GM12878 (cell line): Measurements from ENCODE around the gene IFIT2. TPM values are rescaled to one million over a fixed set of nuclear protein-coding genes. Genes with fewer than 3 reads are reported as not detected.

Experiments
- ATAC-seq: fragments of 200-7000 bp; cut with Tn5 transposase; 3 replicates; pipeline ENCODE4 v1.9.1; 2020; ENCODE audit warnings: mild to moderate bottlenecking, moderate library complexity
- BruUV-seq: library from RNA; stranded (reverse); fragments of 400-500 nt; replicated peaks from 2 replicates; lab custom pipeline; 2021; lab: Mats Ljungman, UMichigan
- CTCF ChIA-PET: fragments of 300-600 bp; sonication (Branson Sonifier 250); formaldehyde crosslinking; extraction: SDS; loops from one replicate; lab custom pipeline; 2021; ENCODE audit warnings: inconsistent platforms; lab: Yijun Ruan, JAX
- POLR2A ChIA-PET: fragments of 350-600 bp; formaldehyde crosslinking; extraction: SDS; loops from one replicate; lab custom pipeline; 2021; ENCODE audit warnings: inconsistent platforms; lab: Charles Lee
- RAD21 ChIA-PET: fragments of 300-600 bp; sonication (Branson Sonifier 250); formaldehyde crosslinking; loops from one replicate; lab custom pipeline; 2023; ENCODE audit warnings: antibody characterized with exemption; ENCODE audit not compliant: unreplicated experiment; lab: Charles Lee
- SMC1A ChIA-PET: fragments of 300-600 bp; sonication (Branson Sonifier 250); formaldehyde crosslinking; loops from one replicate; lab custom pipeline; 2023; ENCODE audit not compliant: unreplicated experiment, uncharacterized antibody; lab: Charles Lee
- DNase-seq: peaks from one replicate; pipeline ENCODE4 v3.0.0-alpha.2; 2011; ENCODE audit warnings: low read depth, low spot score
- FAIRE-seq: peaks from 3 replicates; lab custom pipeline; 2011; peaks lifted over from hg19 to GRCh38; lab: Jason Lieb, UNC
- H2AFZ ChIP-seq: 2 replicates; pipeline ENCODE4 v1.6.0; 2011; ENCODE audit warnings: low read depth, low read length, control low read depth; ENCODE audit not compliant: control insufficient read depth
- H3K27ac ChIP-seq: 2 replicates; pipeline ENCODE4 v1.5.1; 2011; ENCODE audit warnings: control low read depth; ENCODE audit not compliant: control insufficient read depth, insufficient read depth
- H3K27me3 ChIP-seq, 2 experiments: replicated peaks in 1 of 2; 2 replicates each; pipeline versions ENCODE4 v1.6.0 to v1.6.1; 2011; ENCODE audit warnings: low read length in 1 of 2; ENCODE audit not compliant: control insufficient read depth in 2 of 2, insufficient read depth in 2 of 2
- H3K36me3 ChIP-seq, 2 experiments: 2 replicates each; pipeline ENCODE4 v1.5.1; 2011; ENCODE audit warnings: low read length in 1 of 2; ENCODE audit not compliant: control insufficient read depth in 2 of 2, insufficient read depth in 2 of 2
- H3K4me1 ChIP-seq: 2 replicates; pipeline ENCODE4 v1.6.1; 2011; ENCODE audit warnings: mild to moderate bottlenecking, low read length, moderate library complexity, mixed read lengths; ENCODE audit not compliant: control insufficient read depth, insufficient read depth
- H3K4me2 ChIP-seq: 2 replicates; pipeline ENCODE4 v1.6.0; 2011; ENCODE audit warnings: control low read depth; ENCODE audit not compliant: control insufficient read depth, insufficient read depth
- H3K4me3 ChIP-seq: fragments of 200-600 bp; sonication (generic); 2 replicates; pipeline ENCODE4 v1.5.1; 2016
- H3K79me2 ChIP-seq: 2 replicates; pipeline ENCODE4 v1.6.0; 2011; ENCODE audit warnings: low read length; ENCODE audit not compliant: control insufficient read depth, insufficient read depth
- H3K9ac ChIP-seq: 2 replicates; pipeline ENCODE4 v1.8.0; 2011; ENCODE audit warnings: low read length, control low read depth, mixed read lengths; ENCODE audit not compliant: control insufficient read depth, insufficient read depth
- H3K9me3 ChIP-seq: replicated peaks from 3 replicates; pipeline ENCODE4 v1.5.1; 2011; ENCODE audit warnings: mild to moderate bottlenecking, low read length; ENCODE audit not compliant: control insufficient read depth, insufficient read depth
- H4K20me1 ChIP-seq: 2 replicates; pipeline ENCODE4 v1.6.0; 2011; ENCODE audit not compliant: control insufficient read depth, insufficient read depth
- CHD1 ChIP-seq: IDR thresholded peaks from 2 replicates; pipeline ENCODE4 v1.6.1; 2012; ENCODE audit warnings: low read depth, low read length, improper control_type of control experiment
- ELK1 ChIP-seq: IDR thresholded peaks from 2 replicates; pipeline ENCODE4 v1.6.1; 2012; ENCODE audit warnings: low read depth, low read length, improper control_type of control experiment
- MXI1 ChIP-seq: fragments of 150-350 bp; IDR thresholded peaks from 2 replicates; pipeline ENCODE4 v1.6.1; 2011; ENCODE audit warnings: low read depth, mild to moderate bottlenecking, inconsistent platforms, low read length, improper control_type of control experiment
- NFYB ChIP-seq: IDR thresholded peaks from 2 replicates; pipeline ENCODE4 v1.6.1; 2011; ENCODE audit warnings: low read depth, mild to moderate bottlenecking, low read length, improper control_type of control experiment, moderate library complexity; ENCODE audit not compliant: insufficient read depth
- POLR2AphosphoS2 ChIP-seq: IDR thresholded peaks from 2 replicates; pipeline ENCODE4 v1.6.1; 2011; ENCODE audit warnings: low read depth, mild to moderate bottlenecking, low read length, improper control_type of control experiment, moderate library complexity
- STAT3 ChIP-seq: IDR thresholded peaks from 2 replicates; pipeline ENCODE4 v1.6.1; 2011; ENCODE audit warnings: low read depth, low read length, improper control_type of control experiment
- WRNIP1 ChIP-seq: IDR thresholded peaks from 2 replicates; pipeline ENCODE4 v1.6.1; 2011; ENCODE audit warnings: low read depth, low read length, improper control_type of control experiment, borderline replicate concordance
- ZSCAN29 ChIP-seq: fragments of 450-650 bp; IDR thresholded peaks from 2 replicates; pipeline ENCODE4 v1.6.1; 2017; ENCODE audit warnings: mild to moderate bottlenecking, moderate library complexity
- whole genome bisulfite sequencing: methylation state at CpG from one replicate; pipeline ENCODE4 v1.1.6; 2016; ENCODE audit warnings: low lambda C conversion rate; ENCODE audit not compliant: insufficient replicate concordance, insufficient coverage; ENCODE audit errors: missing lambda C conversion rate; 5-methylcytosine and 5-hydroxymethylcytosine counted together
- in situ Hi-C: fragments of 300-500 bp; cut with MboI; formaldehyde crosslinking; loops from 9 replicates; pipeline ENCODE4 v1.14.3; 2018; ENCODE audit warnings: mixed read lengths
- intact Hi-C: fragments of 100-400 bp; cut with micrococcal nuclease; formaldehyde crosslinking; loops from one replicate; pipeline ENCODE4 v1.14.2; 2022; ENCODE audit not compliant: unreplicated experiment
- polyA plus RNA-seq, 11 experiments: library from polyadenylated mRNA; depleted of rRNA in 4 of 11; unstranded in 6 of 11; stranded (reverse) in 5 of 11; fragments of >200 nt; fragmentation: Nextera tagmentation in 4 of 11; fragmentation: Illumina TruSeq in 1 of 11; extraction: Ambion mirVana in 4 of 11; extraction: Trizol in 1 of 11; gene quantifications; 1 replicate in 1 of 11; 2 replicates in 10 of 11; pipeline versions ENCODE4 v1.2.1 to v1.2.3, GENCODE V29; 2011 to 2016; ENCODE audit warnings: inconsistent platforms in 2 of 11, missing spikeins in 2 of 11, low read depth in 1 of 11
- total RNA-seq, 4 experiments: library from RNA; depleted of rRNA in 3 of 4; stranded (reverse); fragments of >200 nt in 3 of 4; fragmentation: Illumina TruSeq in 1 of 4; extraction: Trizol in 1 of 4; gene quantifications; 2 replicates each; pipeline versions ENCODE4 v1.2.1 to v1.2.3, GENCODE V29; 2013 to 2021

IFIT2 gene
- total and polyA plus RNA-seq, 10 of the 15 experiments (the other 5 are each of a cell fraction or from before 2014, with no cell fraction given) = 5.2 to 14.8 (median 9.7) TPM

- H3K4me1 ChIP-seq = peaks cover 45% of the 10 kb centered on the region
- CTCF ChIA-PET = interaction anchor here (4.5 kb wide), 1 partner anchor 20 kb away, joined by 39 read pairs; no protein-coding TSS in a partner anchor
- DNase-seq (no peak), ATAC-seq (no peak)
- 78% methylated on average over 2 of the region's 2 CpGs for WGBS
- in situ Hi-C loops = no loop called here
- no peaks in the 10 kb centered on the region for H3K27me3 ChIP-seq
- no peak overlapping the region for H3K9ac ChIP-seq
- H3K4me3 ChIP-seq = no peak overlapping the region
- H4K20me1 ChIP-seq = no peaks in the 10 kb centered on the region
- TF ChIP-seq ELK1 (no peak), WRNIP1 (no peak), STAT3 (no peak), NFYB (no peak), CHD1 (no peak), MXI1 (no peak), POLR2AphosphoS2 (no peak), ZSCAN29 (no peak)
- TF ChIP-seq, all 136 proteins: peak for 0
- no peak overlapping the region; the same call in 1 of the 2 replicates for H3K4me2 ChIP-seq
- no peaks in the 10 kb centered on the region for H3K9me3 ChIP-seq
- ChIA-PET RAD21 (interaction anchor here (4.1 kb wide), 1 partner anchor 20 kb away, joined by 23 read pairs; no protein-coding TSS in a partner anchor), POLR2A (interaction anchor here (0.6 kb wide), 1 partner anchor 9 kb away, joined by 3 read pairs; no protein-coding TSS in a partner anchor), SMC1A (interaction anchor here (1.0 to 8.3 kb wide), 5 partner anchors 11 to 54 kb away, joined by 3 to 97 read pairs (median 5); no protein-coding TSS in a partner anchor)
- H3K79me2 ChIP-seq = no peaks in the 10 kb centered on the region
- no TSS peak for BruUV-seq
- no peak overlapping the region for H2AFZ ChIP-seq
- intact Hi-C loops = no loop called here
- no peaks in the 10 kb centered on the region for H3K36me3 ChIP-seq
- H3K27ac ChIP-seq = no peak overlapping the region
- FAIRE-seq = no peak
Measured at GRCh38 chr10:89348975-89349374, 47.1 kb downstream of the IFIT2 start.
